ENCODE results near the gene HMCN2. TPM values are rescaled to one million over a fixed set of nuclear protein-coding genes. Genes with fewer than 3 reads are reported as not detected.

The HMCN2 gene
- total RNA-seq, 1 experiment from 2014 or later, result 5.6 TPM

- H3K27me3 Mint-ChIP-seq (ENCODE audit: low read depth), result no peaks in the 10 kb centered on the region
- 0 out of 2 replicates have a peak, but pooled peaks cover 4% of the 10 kb centered on the region for H3K36me3 Mint-ChIP-seq
- H3K4me1 Mint-ChIP-seq, result peaks cover 4% of the 10 kb centered on the region
- TF ChIP-seq ZNF671 (CRISPR knock-in tag; IDR thresholded peaks at IDR 0.05) (no peak), ZNF425 (CRISPR knock-in tag; conservative IDR thresholded peaks at IDR 0.05) (no peak), USF1 (CRISPR knock-in tag; IDR thresholded peaks at IDR 0.05) (no peak), IRF1 (CRISPR knock-in tag; IDR thresholded peaks at IDR 0.05) (no peak), ZNF263 (CRISPR knock-in tag; IDR thresholded peaks at IDR 0.05; ENCODE audit: low read depth) (no peak), CBFB (CRISPR knock-in tag; IDR thresholded peaks at IDR 0.05; ENCODE audit: low read depth) (no peak), MLX (CRISPR knock-in tag; IDR thresholded peaks at IDR 0.05) (no peak), KAT7 (CRISPR knock-in tag; IDR thresholded peaks at IDR 0.05; ENCODE audit: borderline replicate concordance) (no peak), ATF1 (CRISPR knock-in tag; IDR thresholded peaks at IDR 0.05) (no peak), NFE2L1 (CRISPR knock-in tag; IDR thresholded peaks at IDR 0.05) (no peak), AFF4 (CRISPR knock-in tag; IDR thresholded peaks at IDR 0.05; ENCODE audit: borderline replicate concordance) (no peak), ZBTB21 (CRISPR knock-in tag; IDR thresholded peaks at IDR 0.05; ENCODE audit: borderline replicate concordance) (no peak), E2F4 (CRISPR knock-in tag; IDR thresholded peaks at IDR 0.05; ENCODE audit: borderline replicate concordance, low read depth) (no peak), ZSCAN18 (CRISPR knock-in tag; IDR thresholded peaks at IDR 0.05) (no peak)
- DNase-seq (ENCODE audit: low spot score), result no peak
- no peaks in the 10 kb centered on the region for H3K9me3 Mint-ChIP-seq
- ChIA-PET POLR2A (interaction anchor here (0.7 kb wide), 1 partner anchor 42 kb away, joined by 3 read pairs; no protein-coding TSS in a partner anchor), CTCF (no interaction called here)
- no peak overlapping the region for H3K27ac Mint-ChIP-seq
- ATAC-seq, result no peak
- H3K4me3 Mint-ChIP-seq, result no peak overlapping the region
Measured at GRCh38 chr9:130309689-130310455, 44.3 kb downstream of the HMCN2 start.

All from WTC11 (cell line).